Measurements from ENCODE around the gene SOX15.

SOX15 gene

DNA sequence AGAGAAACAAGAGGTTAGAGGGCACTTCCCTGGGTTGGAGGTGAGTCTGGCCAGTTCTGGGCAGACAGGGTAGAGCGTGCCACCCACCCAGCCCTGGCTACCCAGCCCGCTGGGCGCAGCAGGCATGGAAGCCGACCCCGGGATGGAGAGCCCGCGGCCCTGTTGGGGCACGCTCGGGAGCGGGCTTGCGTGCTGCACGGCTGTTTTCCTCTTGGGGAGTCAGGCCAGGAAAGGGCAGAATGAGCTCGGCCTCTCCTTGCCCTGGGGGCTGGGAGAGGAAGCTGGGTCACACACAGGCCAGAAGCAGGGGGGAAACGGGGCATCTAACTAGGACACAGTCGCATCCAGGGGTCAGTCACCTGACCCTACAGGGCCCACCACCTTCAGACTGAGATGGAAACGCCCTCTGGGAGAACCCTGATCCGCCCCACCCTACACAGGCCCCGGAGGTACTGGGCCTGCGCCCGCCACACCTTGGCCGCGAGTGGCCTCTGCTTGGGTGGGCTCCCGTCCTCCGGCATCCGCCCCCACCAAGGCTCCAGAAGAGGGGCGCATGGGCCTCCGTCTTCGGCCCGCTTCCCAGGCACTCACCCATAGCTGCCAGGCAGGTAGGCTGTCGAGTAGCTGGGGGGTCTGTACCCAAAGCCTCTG is 1.2 kb downstream of the SOX15 start:
- ATAC-seq (ENCODE audit: low read depth) = peak; percentile 3; the same call in 2 of the 3 replicates
- no peak for DNase-seq (ENCODE audit: low spot score)
- Histone ChIP-seq H3K27ac (ENCODE audit: poor library complexity, severe bottlenecking) (peak overlapping the region; percentile 97), H3K27me3 (ENCODE audit: insufficient read depth, poor library complexity, severe bottlenecking) (no peaks in the 10 kb centered on the region), H3K4me1 (ENCODE audit: insufficient read depth, poor library complexity, severe bottlenecking) (peaks cover 17% of the 10 kb centered on the region), H3K36me3 (ENCODE audit: low read depth) (peaks cover 52% of the 10 kb centered on the region), H3K9me3 (ENCODE audit: severe bottlenecking) (no peaks in the 10 kb centered on the region), H3K4me3 (ENCODE audit: severe bottlenecking) (peak overlapping the region; percentile 66)
- no peak for TF ChIP-seq CTCF (IDR thresholded peaks at IDR 0.05; ENCODE audit: poor library complexity, severe bottlenecking)

- Histone ChIP-seq H3K4me3 (ENCODE audit: severe bottlenecking) (peak overlapping the region; percentile 66), H3K36me3 (ENCODE audit: low read depth) (peaks cover 41% of the 10 kb centered on the region), H3K27ac (ENCODE audit: poor library complexity, severe bottlenecking) (peak overlapping the region; percentile 97), H3K27me3 (ENCODE audit: insufficient read depth, poor library complexity, severe bottlenecking) (no peaks in the 10 kb centered on the region), H3K4me1 (ENCODE audit: insufficient read depth, poor library complexity, severe bottlenecking) (peaks cover 24% of the 10 kb centered on the region), H3K9me3 (ENCODE audit: severe bottlenecking) (no peaks in the 10 kb centered on the region)
- peak; percentile 33 for ATAC-seq (ENCODE audit: low read depth)
- peak; percentile 86 for DNase-seq (ENCODE audit: low spot score)
- TF ChIP-seq CTCF (IDR thresholded peaks at IDR 0.05; ENCODE audit: poor library complexity, severe bottlenecking) = no peak
Observed at GRCh38 chr17:7587420-7588151, 2.3 kb downstream of the SOX15 start.

DNA sequence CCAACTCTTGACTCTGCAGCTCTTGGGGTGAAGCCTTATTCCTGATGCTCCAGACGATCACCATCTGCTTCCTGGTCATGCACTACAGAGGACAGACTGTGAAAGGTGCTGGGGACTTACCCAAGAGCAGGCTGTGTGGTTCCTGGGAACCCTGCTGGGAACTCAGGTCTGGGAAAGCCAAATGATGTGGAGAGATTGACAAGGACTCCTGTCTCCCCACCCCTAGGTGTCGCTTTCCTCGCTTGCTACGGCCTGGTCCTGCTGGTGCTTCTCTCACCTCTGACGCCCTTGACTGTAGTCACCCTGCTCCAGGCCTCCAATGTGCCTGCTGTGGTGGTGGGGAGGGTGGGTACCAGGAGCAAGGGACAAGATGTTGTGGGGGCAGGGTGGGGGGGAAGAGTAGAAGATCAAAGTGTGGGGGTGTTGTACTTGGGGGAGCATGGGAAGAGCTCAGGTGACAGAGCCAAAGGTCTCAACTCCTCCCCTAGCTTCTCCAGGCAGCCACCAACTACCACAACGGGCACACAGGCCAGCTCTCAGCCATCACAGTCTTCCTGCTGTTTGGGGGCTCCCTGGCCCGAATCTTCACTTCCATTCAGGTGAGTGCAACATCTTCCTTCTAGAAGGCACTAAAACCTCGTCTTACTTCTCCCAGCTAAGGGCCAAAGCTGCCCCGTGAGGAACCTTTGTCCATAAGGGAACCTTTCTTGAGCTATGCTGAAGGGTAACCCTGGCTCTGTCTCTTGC is 3.0 kb downstream of the SOX15 start:
- H3K36me3 ChIP-seq (ENCODE audit: low read depth) = peaks cover 33% of the 10 kb centered on the region
- H3K4me1 ChIP-seq (ENCODE audit: insufficient read depth, poor library complexity, severe bottlenecking) = peaks cover 24% of the 10 kb centered on the region
- no peak for DNase-seq (ENCODE audit: low spot score)
- peak overlapping the region; percentile 97 for H3K27ac ChIP-seq (ENCODE audit: poor library complexity, severe bottlenecking)
- H3K4me3 ChIP-seq (ENCODE audit: severe bottlenecking) = peak overlapping the region; percentile 66
- H3K9me3 ChIP-seq (ENCODE audit: severe bottlenecking) = no peaks in the 10 kb centered on the region
- peak; percentile 71 for TF ChIP-seq CTCF (IDR thresholded peaks at IDR 0.05; ENCODE audit: poor library complexity, severe bottlenecking)
- H3K27me3 ChIP-seq (ENCODE audit: insufficient read depth, poor library complexity, severe bottlenecking) = no peaks in the 10 kb centered on the region
- no peak for ATAC-seq (ENCODE audit: low read depth)

- Histone ChIP-seq H3K36me3 (ENCODE audit: low read depth) (peaks cover 29% of the 10 kb centered on the region), H3K4me1 (ENCODE audit: insufficient read depth, poor library complexity, severe bottlenecking) (peaks cover 18% of the 10 kb centered on the region), H3K27me3 (ENCODE audit: insufficient read depth, poor library complexity, severe bottlenecking) (no peaks in the 10 kb centered on the region), H3K27ac (ENCODE audit: poor library complexity, severe bottlenecking) (peak within 1 kb of the TSS; percentile 76), H3K4me3 (ENCODE audit: severe bottlenecking) (peak within 1 kb of the TSS; percentile 61), H3K9me3 (ENCODE audit: severe bottlenecking) (no peaks in the 10 kb centered on the region)
- DNase-seq (ENCODE audit: low spot score) (peak; percentile 91), ATAC-seq (ENCODE audit: low read depth) (peak; percentile 31)
- TF ChIP-seq CTCF (IDR thresholded peaks at IDR 0.05; ENCODE audit: poor library complexity, severe bottlenecking) = no peak
Observed at GRCh38 chr17:7583253-7584109, 6.4 kb downstream of the SOX15 start, which contains the start of gene MPDU1. TSS of gene MPDU1 (plus strand) at chr17:7583852. CDS start at chr17:7583863, 11 bp downstream.

Measured in RWPE2 (cell line).